Adrenal gland (tissue), 12 donors: ENCODE results near the gene BCAS3. TPM values are rescaled to one million over a fixed set of nuclear protein-coding genes. Genes with fewer than 3 reads are reported as not detected.

Source experiments
- DNase-seq, 7 donors: peaks; one replicate each; pipeline ENCODE4 v3.0.0-alpha.2; 2019 to 2020
- H3K27ac ChIP-seq, 5 donors: fragments of 200-600 bp; sonication (generic) in 4 of 5; 1 replicate in 3 of 5; 2 replicates in 2 of 5; pipeline versions ENCODE4 v1.5.1 to v1.8.0; 2016 to 2020; ENCODE audit warnings: mild to moderate bottlenecking in 1 of 5
- H3K27me3 ChIP-seq: fragments of 200-600 bp; 2 replicates; pipeline ENCODE4 v1.8.0; 2021
- H3K36me3 ChIP-seq, 2 donors: fragments of 200-600 bp; replicated peaks in 1 of 2; 1 replicate in 1 of 2; 2 replicates in 1 of 2; pipeline versions ENCODE4 v1.5.1 to v1.8.0; 2018 to 2022
- H3K4me1 ChIP-seq, 2 donors: fragments of 200-600 bp; replicated peaks in 1 of 2; 1 replicate in 1 of 2; 2 replicates in 1 of 2; pipeline versions ENCODE4 v1.5.1 to v1.8.0; 2018 to 2021
- H3K4me3 ChIP-seq, 4 donors: fragments of 200-600 bp; sonication (generic) in 3 of 4; one replicate each; pipeline ENCODE4 v1.5.1; 2016 to 2018
- H3K9me3 ChIP-seq, 3 donors: fragments of 200-600 bp; sonication (generic) in 1 of 3; replicated peaks in 1 of 3; 1 replicate in 2 of 3; 2 replicates in 1 of 3; pipeline versions ENCODE4 v1.5.1 to v1.8.0; 2016 to 2021
- POLR2A ChIP-seq, 2 donors: fragments of 450-650 bp; IDR thresholded peaks; one replicate each; pipeline ENCODE4 v1.6.1; 2017; ENCODE audit warnings: antibody characterized with exemption in 2 of 2, mild to moderate bottlenecking in 2 of 2, moderate library complexity in 1 of 2
- WGBS, 4 donors: extraction: QIAGEN DNeasy Blood & Tissue Kit in 2 of 4; methylation state at CpG; one replicate each; pipeline versions ENCODE4 v1.1.5 to v1.1.7; 2013 to 2017; 5-methylcytosine and 5-hydroxymethylcytosine counted together
- intact Hi-C, 2 donors: fragments of 100-400 bp; cut with DNase I; formaldehyde crosslinking; loops; one replicate each; pipeline versions ENCODE4 v1.14.1 to v1.15.0; 2022 to 2023
- polyA plus RNA-seq, 3 donors: library from polyadenylated mRNA; stranded (reverse); fragments of 200-250 nt in 2 of 3; fragments of 350-450 nt in 1 of 3; fragmentation: Illumina TruSeq in 1 of 3; extraction: RNeasy Lipid Tissue Mini Kit (QIAGEN cat#74804) in 1 of 3; gene quantifications; one replicate each; pipeline ENCODE4 v1.2.3, GENCODE V29; 2013 to 2014
- total RNA-seq, 9 donors: library from RNA; depleted of rRNA in 4 of 9; stranded (reverse); fragments of >200 nt in 4 of 9; fragments of 120-200 nt in 1 of 9; fragmentation: NEBNext Ultra II Directional in 1 of 9; extraction: Animal tissue kit (Norgen Biotek cat#: 25700) in 1 of 9; gene quantifications; one replicate each; pipeline versions ENCODE4 v1.1.0 to v1.2.4, GENCODE V29; 2013 to 2023
- TF ChIP-seq, protein P1 (sequence below), 6 experiments: fragments of 450-650 bp in 4 of 6; fragments of 200-600 bp in 2 of 6; sonication (generic) in 1 of 6; IDR thresholded peaks; 1 replicate in 5 of 6; 2 replicates in 1 of 6; pipeline versions ENCODE4 v1.5.1 to v1.8.0; 2016 to 2021; ENCODE audit warnings: antibody characterized with exemption in 6 of 6, mild to moderate bottlenecking in 2 of 6, moderate library complexity in 1 of 6
- donor health status: healthy with polysubstance abuse.
- donor health status: Bipolar disorder and iron deficiency.
- donor health status: DM: yes; HTN: yes; CAD: no.
- donor health status: DM: no; HTN: no; CAD: no.
- donor health status: DM: no; HTN: no; CAD: no.
- donor health status: DM: yes; HTN: yes; CAD: no.

BCAS3 gene
- total and polyA plus RNA-seq, 12 donors, result 9.4 to 105 (median 29.0) TPM

GRCh38 chr17:61379457-61380216 lies 702.0 kb downstream of the BCAS3 start:
- intact Hi-C loops, result no loop called here
- no peaks in the 10 kb centered on the region for H3K36me3 ChIP-seq
- H3K27me3 ChIP-seq, result no peaks in the 10 kb centered on the region
- WGBS, 4 donors, result 82 to 87% (median 85%) methylated on average over 18 to 21 of the region's 21 CpGs
- no peak for DNase-seq
- no peaks in the 10 kb centered on the region for H3K4me1 ChIP-seq
- H3K4me3 ChIP-seq, result no peak overlapping the region
- H3K9me3 ChIP-seq, result no peaks in the 10 kb centered on the region
- no peak for TF ChIP-seq POLR2A (IDR thresholded peaks at IDR 0.05)
- TF ChIP-seq, protein P1, sequence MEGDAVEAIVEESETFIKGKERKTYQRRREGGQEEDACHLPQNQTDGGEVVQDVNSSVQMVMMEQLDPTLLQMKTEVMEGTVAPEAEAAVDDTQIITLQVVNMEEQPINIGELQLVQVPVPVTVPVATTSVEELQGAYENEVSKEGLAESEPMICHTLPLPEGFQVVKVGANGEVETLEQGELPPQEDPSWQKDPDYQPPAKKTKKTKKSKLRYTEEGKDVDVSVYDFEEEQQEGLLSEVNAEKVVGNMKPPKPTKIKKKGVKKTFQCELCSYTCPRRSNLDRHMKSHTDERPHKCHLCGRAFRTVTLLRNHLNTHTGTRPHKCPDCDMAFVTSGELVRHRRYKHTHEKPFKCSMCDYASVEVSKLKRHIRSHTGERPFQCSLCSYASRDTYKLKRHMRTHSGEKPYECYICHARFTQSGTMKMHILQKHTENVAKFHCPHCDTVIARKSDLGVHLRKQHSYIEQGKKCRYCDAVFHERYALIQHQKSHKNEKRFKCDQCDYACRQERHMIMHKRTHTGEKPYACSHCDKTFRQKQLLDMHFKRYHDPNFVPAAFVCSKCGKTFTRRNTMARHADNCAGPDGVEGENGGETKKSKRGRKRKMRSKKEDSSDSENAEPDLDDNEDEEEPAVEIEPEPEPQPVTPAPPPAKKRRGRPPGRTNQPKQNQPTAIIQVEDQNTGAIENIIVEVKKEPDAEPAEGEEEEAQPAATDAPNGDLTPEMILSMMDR (IDR thresholded peaks at IDR 0.05), result no peak
- peak overlapping the region in 1 of 5 donors; percentile 20 for H3K27ac ChIP-seq

GRCh38 chr17:61380217-61380835 lies 702.7 kb downstream of the BCAS3 start:
- TF ChIP-seq, protein P1 (IDR thresholded peaks at IDR 0.05), result no peak
- TF ChIP-seq POLR2A (IDR thresholded peaks at IDR 0.05), result no peak
- Histone ChIP-seq H3K27ac (peak overlapping the region in 1 of 5 donors; percentile 20), H3K27me3 (no peaks in the 10 kb centered on the region), H3K4me3 (no peak overlapping the region), H3K4me1 (no peaks in the 10 kb centered on the region), H3K36me3 (no peaks in the 10 kb centered on the region), H3K9me3 (no peaks in the 10 kb centered on the region)
- 84 to 88% (median 86%) methylated on average over 10 of the region's 10 CpGs for WGBS, 4 donors
- intact Hi-C loops, result no loop called here
- DNase-seq, result no peak

GRCh38 chr17:61380836-61381525 lies 703.3 kb downstream of the BCAS3 start:
- no peak overlapping the region for H3K4me3 ChIP-seq
- H3K9me3 ChIP-seq, result no peaks in the 10 kb centered on the region
- intact Hi-C loops, result no loop called here
- H3K4me1 ChIP-seq, result no peaks in the 10 kb centered on the region
- no peaks in the 10 kb centered on the region for H3K27me3 ChIP-seq
- H3K36me3 ChIP-seq, result no peaks in the 10 kb centered on the region
- WGBS, 4 donors, result 85 to 90% (median 88%) methylated on average over 8 to 18 of the region's 18 CpGs
- DNase-seq, result no peak
- no peak for TF ChIP-seq POLR2A (IDR thresholded peaks at IDR 0.05)
- TF ChIP-seq, protein P1 (IDR thresholded peaks at IDR 0.05), result no peak
- H3K27ac ChIP-seq, result no peak overlapping the region

GRCh38 chr17:61381537-61381936 lies 703.9 kb downstream of the BCAS3 start:
- H3K36me3 ChIP-seq, result no peaks in the 10 kb centered on the region
- no peaks in the 10 kb centered on the region for H3K9me3 ChIP-seq
- no peaks in the 10 kb centered on the region for H3K27me3 ChIP-seq
- H3K4me3 ChIP-seq, result no peak overlapping the region
- no peaks in the 10 kb centered on the region for H3K4me1 ChIP-seq
- intact Hi-C loops, result no loop called here
- no peak for DNase-seq
- no peak overlapping the region for H3K27ac ChIP-seq
- TF ChIP-seq, protein P1 (IDR thresholded peaks at IDR 0.05), result no peak
- no peak for TF ChIP-seq POLR2A (IDR thresholded peaks at IDR 0.05)
- 81 to 89% (median 84%) methylated on average over 5 of the region's 5 CpGs for WGBS, 4 donors
